H9 (cell line): Measurements from ENCODE around the gene WDR82. TPM values are rescaled to one million over a fixed set of nuclear protein-coding genes. Genes with fewer than 3 reads are reported as not detected.

Experiments used
- DNase-seq: peaks from one replicate; pipeline ENCODE4 v3.0.0-alpha.2; 2017
- H2AFZ ChIP-seq: one replicate; pipeline ENCODE4 v1.6.1; 2013; ENCODE audit warnings: mild to moderate bottlenecking, low read length, control low read depth, moderate library complexity
- H2AK5ac ChIP-seq: 2 replicates; pipeline ENCODE4 v1.6.1; 2013; ENCODE audit warnings: low read length, control low read depth, mixed read lengths; ENCODE audit not compliant: insufficient read length
- H2BK120ac ChIP-seq: one replicate; pipeline ENCODE4 v1.6.1; 2013; ENCODE audit warnings: low read depth, mild to moderate bottlenecking, low read length, control low read depth, inconsistent platforms; ENCODE audit not compliant: poor library complexity, severe bottlenecking
- H2BK12ac ChIP-seq: 2 replicates; pipeline ENCODE4 v1.6.1; 2013; ENCODE audit warnings: low read length, control low read depth, mixed read lengths, low read depth; ENCODE audit not compliant: insufficient read length
- H2BK15ac ChIP-seq: 2 replicates; pipeline ENCODE4 v1.6.1; 2013; ENCODE audit warnings: low read depth, low read length, control low read depth
- H2BK20ac ChIP-seq: one replicate; pipeline ENCODE4 v1.6.1; 2013; ENCODE audit warnings: low read depth, mild to moderate bottlenecking, low read length, control low read depth, inconsistent platforms; ENCODE audit not compliant: poor library complexity, severe bottlenecking
- H2BK5ac ChIP-seq: 2 replicates; pipeline ENCODE4 v1.6.1; 2013; ENCODE audit warnings: low read length, control low read depth, mixed read lengths; ENCODE audit not compliant: insufficient read length
- H3K14ac ChIP-seq: 2 replicates; pipeline ENCODE4 v1.6.1; 2013; ENCODE audit warnings: low read length, control low read depth; ENCODE audit not compliant: insufficient read depth
- H3K18ac ChIP-seq: 2 replicates; pipeline ENCODE4 v1.6.1; 2013; ENCODE audit warnings: low read depth, mild to moderate bottlenecking, mixed read lengths, low read length, control low read depth; ENCODE audit not compliant: insufficient read length
- H3K23ac ChIP-seq: 2 replicates; pipeline ENCODE4 v1.6.1; 2013; ENCODE audit warnings: low read length, control low read depth, mixed read lengths, low read depth; ENCODE audit not compliant: insufficient read length
- H3K23me2 ChIP-seq: 2 replicates; pipeline ENCODE4 v1.6.1; 2013; ENCODE audit warnings: low read depth, mild to moderate bottlenecking, mixed read lengths, low read length, control low read depth; ENCODE audit not compliant: insufficient read length, poor library complexity, severe bottlenecking
- H3K27ac ChIP-seq: 2 replicates; pipeline ENCODE4 v1.5.1; 2013; ENCODE audit warnings: low read length, control low read depth, mixed read lengths, low read depth; ENCODE audit not compliant: insufficient read length
- H3K27me3 ChIP-seq: 2 replicates; pipeline ENCODE4 v1.6.1; 2013; ENCODE audit warnings: low read length, control low read depth, inconsistent platforms; ENCODE audit not compliant: insufficient read depth
- H3K4ac ChIP-seq: 2 replicates; pipeline ENCODE4 v1.6.1; 2013; ENCODE audit warnings: low read depth, mild to moderate bottlenecking, control low read depth, inconsistent platforms, low read length, moderate library complexity
- H3K4me1 ChIP-seq: 2 replicates; pipeline ENCODE4 v1.6.1; 2013; ENCODE audit warnings: low read length, control low read depth, inconsistent platforms; ENCODE audit not compliant: insufficient read depth
- H3K4me2 ChIP-seq: 2 replicates; pipeline ENCODE4 v1.6.1; 2013; ENCODE audit warnings: low read length, control low read depth, mixed read lengths; ENCODE audit not compliant: insufficient read length, insufficient read depth
- H3K56ac ChIP-seq: 2 replicates; pipeline ENCODE4 v1.6.1; 2013; ENCODE audit warnings: low read depth, mild to moderate bottlenecking, mixed read lengths, low read length, control low read depth; ENCODE audit not compliant: insufficient read length
- H3K79me1 ChIP-seq: 2 replicates; pipeline ENCODE4 v1.6.1; 2013; ENCODE audit warnings: low read depth, mild to moderate bottlenecking, moderate library complexity, low read length, control low read depth, inconsistent platforms; ENCODE audit not compliant: insufficient read depth, poor library complexity, severe bottlenecking
- H3K79me2 ChIP-seq: 2 replicates; pipeline ENCODE4 v1.6.1; 2013; ENCODE audit warnings: low read length, control low read depth, inconsistent platforms; ENCODE audit not compliant: insufficient read depth
- H3K9ac ChIP-seq: 2 replicates; pipeline ENCODE4 v1.6.1; 2013; ENCODE audit warnings: low read length, control low read depth, mixed read lengths; ENCODE audit not compliant: insufficient read length; ENCODE audit errors: extremely low read depth
- H3K9me3 ChIP-seq: one replicate; pipeline ENCODE4 v1.6.1; 2013; ENCODE audit warnings: low read depth, low read length, inconsistent platforms; ENCODE audit not compliant: control insufficient read depth
- H3T11ph ChIP-seq: one replicate; pipeline ENCODE4 v1.6.1; 2013; ENCODE audit warnings: mild to moderate bottlenecking, low read length, control low read depth, inconsistent platforms
- H4K20me1 ChIP-seq: one replicate; pipeline ENCODE4 v1.6.1; 2013; ENCODE audit not compliant: control insufficient read depth, insufficient read length, insufficient read depth
- H4K5ac ChIP-seq: 2 replicates; pipeline ENCODE4 v1.6.1; 2013; ENCODE audit warnings: low read depth, mild to moderate bottlenecking, mixed read lengths, low read length, control low read depth; ENCODE audit not compliant: insufficient read length
- H4K8ac ChIP-seq: replicated peaks from 2 replicates; pipeline ENCODE4 v1.6.1; 2013; ENCODE audit warnings: low read length, control low read depth, mixed read lengths, low read depth; ENCODE audit not compliant: insufficient read length
- H4K91ac ChIP-seq: 2 replicates; pipeline ENCODE4 v1.6.1; 2013; ENCODE audit warnings: low read depth, mild to moderate bottlenecking, moderate library complexity, mixed read lengths, low read length, control low read depth; ENCODE audit not compliant: insufficient read length
- H3K27ac Mint-ChIP-seq, 3 experiments: 2 replicates in 2 of 3; 3 replicates in 1 of 3; pipeline ENCODE4 v1.8.0; 2020 to 2021; ENCODE audit warnings: mixed read lengths in 3 of 3, mild to moderate bottlenecking in 1 of 3, moderate library complexity in 1 of 3
- H3K27me3 Mint-ChIP-seq: 2 replicates; pipeline ENCODE4 v1.8.0; 2021; ENCODE audit warnings: low read depth, mild to moderate bottlenecking, moderate library complexity, mixed read lengths
- H3K36me3 Mint-ChIP-seq, 3 experiments: 2 replicates in 2 of 3; 3 replicates in 1 of 3; pipeline ENCODE4 v1.8.0; 2020 to 2021; ENCODE audit warnings: low read depth in 3 of 3, mixed read lengths in 3 of 3; ENCODE audit not compliant: insufficient read depth in 1 of 3
- H3K4me1 Mint-ChIP-seq, 2 experiments: 2 replicates each; pipeline ENCODE4 v1.8.0; 2020; ENCODE audit warnings: mixed read lengths in 2 of 2
- H3K4me3 Mint-ChIP-seq, 2 experiments: 2 replicates in 1 of 2; 3 replicates in 1 of 2; pipeline ENCODE4 v1.8.0; 2020 to 2021; ENCODE audit warnings: mild to moderate bottlenecking in 2 of 2, mixed read lengths in 2 of 2, moderate library complexity in 1 of 2
- H3K9me3 Mint-ChIP-seq, 2 experiments: 2 replicates in 1 of 2; 3 replicates in 1 of 2; pipeline ENCODE4 v1.8.0; 2020; ENCODE audit warnings: mild to moderate bottlenecking in 2 of 2, mixed read lengths in 2 of 2, moderate library complexity in 1 of 2
- WGBS: extraction: QIAGEN DNeasy Blood & Tissue Kit; methylation state at CpG from one replicate; pipeline ENCODE4 v1.1.7; 2013; ENCODE audit warnings: missing lambda C conversion rate, low lambda C conversion rate, mixed read lengths; ENCODE audit not compliant: insufficient read length; ENCODE audit errors: extremely low coverage; 5-methylcytosine and 5-hydroxymethylcytosine counted together
- total RNA-seq: library from RNA; stranded (reverse); gene quantifications from 2 replicates; pipeline ENCODE4 v1.2.1, GENCODE V29; 2021
- TF ChIP-seq, protein P1 (sequence below): fragments of 200-600 bp; sonication (generic); conservative IDR thresholded peaks from 3 replicates; pipeline ENCODE4 v1.8.0; 2021; ENCODE audit warnings: antibody characterized with exemption, mild to moderate bottlenecking

Gene WDR82
- total RNA-seq, 1 experiment from 2014 or later = 83.1 TPM

DNA sequence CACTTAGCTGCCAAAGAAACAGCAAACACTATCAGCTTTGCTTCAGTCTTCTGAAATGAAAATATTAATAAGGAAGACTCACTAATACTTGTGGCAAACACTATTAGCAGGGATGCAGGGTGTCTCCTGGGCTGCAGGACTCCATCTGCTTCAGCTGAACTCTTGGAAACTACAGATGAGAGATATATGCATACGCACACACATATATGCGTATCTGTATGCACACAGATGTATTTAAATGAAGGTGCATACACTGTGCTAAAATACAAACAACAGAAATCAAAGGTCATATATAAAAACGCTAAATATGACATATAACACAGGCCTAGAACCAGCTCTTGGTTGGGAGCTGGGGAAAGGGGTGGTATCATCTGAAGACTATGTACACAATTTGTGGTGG, 22.3 kb downstream of the WDR82 start:
- no peak overlapping the region for H4K5ac ChIP-seq
- no peak overlapping the region for H2BK12ac ChIP-seq
- H2AK5ac ChIP-seq = no peak overlapping the region
- no peak overlapping the region for H2BK15ac ChIP-seq
- Mint-ChIP-seq H3K4me3 (no peak overlapping the region), H3K9me3 (no peaks in the 10 kb centered on the region), H3K4me1 (no peaks in the 10 kb centered on the region), H3K36me3 (peaks cover 45 to 99% (median 85%) of the 10 kb centered on the region in 3 experiments; a peak in 6 of 7 replicates), H3K27me3 (no peaks in the 10 kb centered on the region), H3K27ac (no peak overlapping the region)
- H2BK120ac ChIP-seq = no peak overlapping the region
- no peaks in the 10 kb centered on the region for H4K20me1 ChIP-seq
- no peak overlapping the region for H3K27ac ChIP-seq
- no peaks in the 10 kb centered on the region; the same call in 1 of the 2 replicates for H3K27me3 ChIP-seq
- no peak for DNase-seq
- H3K4me2 ChIP-seq = no peak overlapping the region
- H2BK5ac ChIP-seq = no peak overlapping the region
- no peaks in the 10 kb centered on the region for H3K23me2 ChIP-seq
- no peak overlapping the region for H3K56ac ChIP-seq
- H3K4ac ChIP-seq = no peak overlapping the region
- H3K79me2 ChIP-seq = no peaks in the 10 kb centered on the region
- no peak overlapping the region for H3K14ac ChIP-seq
- H3K79me1 ChIP-seq = no peaks in the 10 kb centered on the region
- no peaks in the 10 kb centered on the region for H3K4me1 ChIP-seq
- no peak overlapping the region for H4K8ac ChIP-seq
- TF ChIP-seq, protein P1, sequence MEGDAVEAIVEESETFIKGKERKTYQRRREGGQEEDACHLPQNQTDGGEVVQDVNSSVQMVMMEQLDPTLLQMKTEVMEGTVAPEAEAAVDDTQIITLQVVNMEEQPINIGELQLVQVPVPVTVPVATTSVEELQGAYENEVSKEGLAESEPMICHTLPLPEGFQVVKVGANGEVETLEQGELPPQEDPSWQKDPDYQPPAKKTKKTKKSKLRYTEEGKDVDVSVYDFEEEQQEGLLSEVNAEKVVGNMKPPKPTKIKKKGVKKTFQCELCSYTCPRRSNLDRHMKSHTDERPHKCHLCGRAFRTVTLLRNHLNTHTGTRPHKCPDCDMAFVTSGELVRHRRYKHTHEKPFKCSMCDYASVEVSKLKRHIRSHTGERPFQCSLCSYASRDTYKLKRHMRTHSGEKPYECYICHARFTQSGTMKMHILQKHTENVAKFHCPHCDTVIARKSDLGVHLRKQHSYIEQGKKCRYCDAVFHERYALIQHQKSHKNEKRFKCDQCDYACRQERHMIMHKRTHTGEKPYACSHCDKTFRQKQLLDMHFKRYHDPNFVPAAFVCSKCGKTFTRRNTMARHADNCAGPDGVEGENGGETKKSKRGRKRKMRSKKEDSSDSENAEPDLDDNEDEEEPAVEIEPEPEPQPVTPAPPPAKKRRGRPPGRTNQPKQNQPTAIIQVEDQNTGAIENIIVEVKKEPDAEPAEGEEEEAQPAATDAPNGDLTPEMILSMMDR = no peak
- WGBS = no CpG with 5 or more reads among the region's 3 CpGs
- H3K9me3 ChIP-seq = no peaks in the 10 kb centered on the region
- no peak overlapping the region for H2AFZ ChIP-seq
- no peak overlapping the region for H2BK20ac ChIP-seq
- no peak overlapping the region for H3K9ac ChIP-seq
- H4K91ac ChIP-seq = no peak overlapping the region
- no peak overlapping the region for H3K23ac ChIP-seq
- no peak overlapping the region for H3T11ph ChIP-seq
- H3K18ac ChIP-seq = no peak overlapping the region
